Activated CD4-positive, alpha-beta T cell treated with anti-CD3 and anti-CD28 coated beads for 48 hours (primary cell): ENCODE measurements around the gene GPRC5B.

Source experiments
- DNase-seq: peaks from one replicate; pipeline ENCODE4 v3.0.0-alpha.2; 2020

The GPRC5B gene

DNA sequence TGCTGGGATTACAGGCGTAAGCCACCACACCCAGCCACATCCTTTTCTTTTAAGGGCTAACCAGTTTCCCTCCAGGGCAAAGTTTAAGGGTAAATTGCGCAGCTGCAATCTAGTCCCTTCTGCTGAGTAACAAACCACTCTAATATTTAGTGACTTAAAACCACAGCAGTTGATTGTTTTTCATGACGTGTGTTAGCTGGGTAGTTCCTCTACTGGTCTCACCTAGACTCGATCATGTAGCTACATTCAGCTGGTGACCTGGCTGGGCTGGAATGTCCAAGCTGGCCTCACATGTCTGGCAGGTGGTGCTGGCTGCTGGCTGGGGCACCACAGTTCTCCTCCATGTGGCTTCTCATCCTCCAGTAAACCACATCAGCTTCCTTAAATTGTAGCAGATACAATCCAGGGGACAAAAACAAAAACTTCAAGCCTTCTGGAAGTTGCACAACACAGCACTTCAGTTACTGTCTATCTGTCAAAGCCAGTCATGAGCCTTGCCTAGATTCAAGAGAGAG lies 75.5 kb downstream of the GPRC5B start:
- no peak for DNase-seq

DNA sequence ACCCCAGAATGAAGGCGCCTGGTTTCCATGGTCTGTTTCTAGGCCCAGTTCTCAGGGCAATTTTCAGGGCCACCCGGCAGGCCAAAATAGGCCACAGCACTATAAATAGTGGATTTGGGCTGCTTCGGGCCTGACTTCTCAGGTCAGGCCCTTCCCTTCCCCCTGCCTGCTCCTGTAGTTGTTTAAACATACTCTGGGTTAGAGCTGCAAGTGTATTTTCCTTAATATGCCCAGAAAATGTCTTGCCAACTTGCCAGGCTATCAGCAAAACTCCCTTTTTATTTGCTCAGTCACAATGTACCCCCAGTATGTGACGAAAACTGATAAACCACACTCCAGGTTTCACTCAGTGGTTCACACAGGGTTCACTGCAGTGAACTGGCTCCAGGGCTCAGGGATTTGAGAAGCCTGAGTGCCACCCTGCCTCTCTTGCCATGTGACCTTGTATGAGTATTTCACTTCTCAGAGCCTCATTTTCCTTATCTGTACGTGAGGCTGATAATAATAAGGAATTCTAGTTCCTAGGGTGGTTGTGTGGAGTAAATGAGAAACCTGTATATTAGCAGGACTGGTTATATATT lies 76.5 kb downstream of the GPRC5B start:
- DNase-seq = no peak
